GM12878 (cell line): ENCODE data around the gene UNC13A. TPM values are rescaled to one million over a fixed set of nuclear protein-coding genes. Genes with fewer than 3 reads are reported as not detected.

Experiments
- ATAC-seq: fragments of 200-7000 bp; cut with Tn5 transposase; 3 replicates; pipeline ENCODE4 v1.9.1; 2020; ENCODE audit warnings: mild to moderate bottlenecking, moderate library complexity
- BruUV-seq: library from RNA; stranded (reverse); fragments of 400-500 nt; replicated peaks from 2 replicates; lab custom pipeline; 2021; lab: Mats Ljungman, UMichigan
- CTCF ChIA-PET: fragments of 300-600 bp; sonication (Branson Sonifier 250); formaldehyde crosslinking; extraction: SDS; loops from one replicate; lab custom pipeline; 2021; ENCODE audit warnings: inconsistent platforms; lab: Yijun Ruan, JAX
- POLR2A ChIA-PET: fragments of 350-600 bp; formaldehyde crosslinking; extraction: SDS; loops from one replicate; lab custom pipeline; 2021; ENCODE audit warnings: inconsistent platforms; lab: Charles Lee
- RAD21 ChIA-PET: fragments of 300-600 bp; sonication (Branson Sonifier 250); formaldehyde crosslinking; loops from one replicate; lab custom pipeline; 2023; ENCODE audit warnings: antibody characterized with exemption; ENCODE audit not compliant: unreplicated experiment; lab: Charles Lee
- SMC1A ChIA-PET: fragments of 300-600 bp; sonication (Branson Sonifier 250); formaldehyde crosslinking; loops from one replicate; lab custom pipeline; 2023; ENCODE audit not compliant: unreplicated experiment, uncharacterized antibody; lab: Charles Lee
- DNase-seq: peaks from one replicate; pipeline ENCODE4 v3.0.0-alpha.2; 2011; ENCODE audit warnings: low read depth, low spot score
- FAIRE-seq: peaks from 3 replicates; lab custom pipeline; 2011; peaks lifted over from hg19 to GRCh38; lab: Jason Lieb, UNC
- H2AFZ ChIP-seq: 2 replicates; pipeline ENCODE4 v1.6.0; 2011; ENCODE audit warnings: low read depth, low read length, control low read depth; ENCODE audit not compliant: control insufficient read depth
- H3K27ac ChIP-seq: 2 replicates; pipeline ENCODE4 v1.5.1; 2011; ENCODE audit warnings: control low read depth; ENCODE audit not compliant: control insufficient read depth, insufficient read depth
- H3K27me3 ChIP-seq, 2 experiments: replicated peaks in 1 of 2; 2 replicates each; pipeline versions ENCODE4 v1.6.0 to v1.6.1; 2011; ENCODE audit warnings: low read length in 1 of 2; ENCODE audit not compliant: control insufficient read depth in 2 of 2, insufficient read depth in 2 of 2
- H3K36me3 ChIP-seq, 2 experiments: 2 replicates each; pipeline ENCODE4 v1.5.1; 2011; ENCODE audit warnings: low read length in 1 of 2; ENCODE audit not compliant: control insufficient read depth in 2 of 2, insufficient read depth in 2 of 2
- H3K4me1 ChIP-seq: 2 replicates; pipeline ENCODE4 v1.6.1; 2011; ENCODE audit warnings: mild to moderate bottlenecking, low read length, moderate library complexity, mixed read lengths; ENCODE audit not compliant: control insufficient read depth, insufficient read depth
- H3K4me2 ChIP-seq: 2 replicates; pipeline ENCODE4 v1.6.0; 2011; ENCODE audit warnings: control low read depth; ENCODE audit not compliant: control insufficient read depth, insufficient read depth
- H3K4me3 ChIP-seq: fragments of 200-600 bp; sonication (generic); 2 replicates; pipeline ENCODE4 v1.5.1; 2016
- H3K79me2 ChIP-seq: 2 replicates; pipeline ENCODE4 v1.6.0; 2011; ENCODE audit warnings: low read length; ENCODE audit not compliant: control insufficient read depth, insufficient read depth
- H3K9ac ChIP-seq: 2 replicates; pipeline ENCODE4 v1.8.0; 2011; ENCODE audit warnings: low read length, control low read depth, mixed read lengths; ENCODE audit not compliant: control insufficient read depth, insufficient read depth
- H3K9me3 ChIP-seq: replicated peaks from 3 replicates; pipeline ENCODE4 v1.5.1; 2011; ENCODE audit warnings: mild to moderate bottlenecking, low read length; ENCODE audit not compliant: control insufficient read depth, insufficient read depth
- H4K20me1 ChIP-seq: 2 replicates; pipeline ENCODE4 v1.6.0; 2011; ENCODE audit not compliant: control insufficient read depth, insufficient read depth
- PML ChIP-seq: IDR thresholded peaks from 2 replicates; pipeline ENCODE4 v1.6.1; 2012; ENCODE audit warnings: low read length, inconsistent platforms
- SMAD1 ChIP-seq: fragments of 450-650 bp; IDR thresholded peaks from 2 replicates; pipeline ENCODE4 v1.6.1; 2018; ENCODE audit warnings: mild to moderate bottlenecking, low read depth; ENCODE audit not compliant: partially characterized antibody
- WGBS: methylation state at CpG from one replicate; pipeline ENCODE4 v1.1.6; 2016; ENCODE audit warnings: low lambda C conversion rate; ENCODE audit not compliant: insufficient replicate concordance, insufficient coverage; ENCODE audit errors: missing lambda C conversion rate; 5-methylcytosine and 5-hydroxymethylcytosine counted together
- in situ Hi-C: fragments of 300-500 bp; cut with MboI; formaldehyde crosslinking; loops from 9 replicates; pipeline ENCODE4 v1.14.3; 2018; ENCODE audit warnings: mixed read lengths
- intact Hi-C: fragments of 100-400 bp; cut with micrococcal nuclease; formaldehyde crosslinking; loops from one replicate; pipeline ENCODE4 v1.14.2; 2022; ENCODE audit not compliant: unreplicated experiment
- polyA plus RNA-seq, 11 experiments: library from polyadenylated mRNA; depleted of rRNA in 4 of 11; unstranded in 6 of 11; stranded (reverse) in 5 of 11; fragments of >200 nt; fragmentation: Nextera tagmentation in 4 of 11; fragmentation: Illumina TruSeq in 1 of 11; extraction: Ambion mirVana in 4 of 11; extraction: Trizol in 1 of 11; gene quantifications; 1 replicate in 1 of 11; 2 replicates in 10 of 11; pipeline versions ENCODE4 v1.2.1 to v1.2.3, GENCODE V29; 2011 to 2016; ENCODE audit warnings: inconsistent platforms in 2 of 11, missing spikeins in 2 of 11, low read depth in 1 of 11
- total RNA-seq, 4 experiments: library from RNA; depleted of rRNA in 3 of 4; stranded (reverse); fragments of >200 nt in 3 of 4; fragmentation: Illumina TruSeq in 1 of 4; extraction: Trizol in 1 of 4; gene quantifications; 2 replicates each; pipeline versions ENCODE4 v1.2.1 to v1.2.3, GENCODE V29; 2013 to 2021

Gene UNC13A
- total and polyA plus RNA-seq, 10 of the 15 experiments (the other 5 are each of a cell fraction or from before 2014, with no cell fraction given): under 0.01 to 0.23 (median 0.13) TPM; not detected in 1

GRCh38 chr19:17734146-17734545 lies 46.0 kb upstream of the UNC13A start:
- Histone ChIP-seq H3K9me3 (no peaks in the 10 kb centered on the region; the same call in 2 of the 3 replicates), H3K36me3 (peaks cover 6 to 14% of the 10 kb centered on the region in 2 experiments), H3K27ac (no peak overlapping the region), H3K27me3 (no peaks in the 10 kb centered on the region), H3K4me3 (no peak overlapping the region), H3K4me2 (no peak overlapping the region), H2AFZ (no peak overlapping the region), H3K9ac (no peak overlapping the region), H3K4me1 (peaks cover 7% of the 10 kb centered on the region), H3K79me2 (peaks cover 2% of the 10 kb centered on the region), H4K20me1 (no peaks in the 10 kb centered on the region)
- CTCF ChIA-PET: interaction anchor here (1.3 kb wide), 1 partner anchor 33 kb away, joined by 6 read pairs; no protein-coding TSS in a partner anchor
- SMC1A ChIA-PET: interaction anchor here (1.2 kb wide), 1 partner anchor 17 kb away, joined by 3 read pairs; the partner anchor contains the start of gene FCHO1
- FAIRE-seq: no peak
- POLR2A ChIA-PET: no interaction called here
- intact Hi-C loops (no loop called here), in situ Hi-C loops (no loop called here)
- WGBS: 88% methylated on average over 16 of the region's 16 CpGs
- ATAC-seq: no peak
- no peak for TF ChIP-seq SMAD1
- RAD21 ChIA-PET: no interaction called here
- DNase-seq: no peak
- no TSS peak for BruUV-seq

DNA sequence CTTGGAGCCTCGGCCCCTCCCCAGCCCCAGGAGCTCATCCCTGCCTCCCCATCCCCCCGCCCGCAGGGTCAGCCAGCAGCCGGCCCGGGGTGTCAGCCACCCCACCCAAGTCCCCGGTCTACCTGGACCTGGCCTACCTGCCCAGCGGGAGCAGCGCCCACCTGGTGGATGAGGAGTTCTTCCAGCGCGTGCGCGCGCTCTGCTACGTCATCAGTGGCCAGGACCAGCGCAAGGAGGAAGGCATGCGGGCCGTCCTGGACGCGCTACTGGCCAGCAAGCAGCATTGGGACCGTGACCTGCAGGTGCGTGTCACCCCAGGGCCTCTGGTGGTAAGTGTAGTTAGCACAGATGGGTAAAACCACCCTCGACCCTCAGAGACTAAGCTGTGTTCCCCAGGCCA lies 45.0 kb upstream of the UNC13A start:
- SMC1A ChIA-PET: no interaction called here
- in situ Hi-C loops (no loop called here), intact Hi-C loops (no loop called here)
- Histone ChIP-seq H2AFZ (no peak overlapping the region), H3K79me2 (peaks cover 2% of the 10 kb centered on the region), H3K36me3 (peaks cover 8 to 14% of the 10 kb centered on the region in 2 experiments), H3K9me3 (no peaks in the 10 kb centered on the region; the same call in 2 of the 3 replicates), H3K4me2 (no peak overlapping the region), H3K4me1 (no peaks in the 10 kb centered on the region), H3K9ac (no peak overlapping the region), H3K27ac (no peak overlapping the region), H4K20me1 (no peaks in the 10 kb centered on the region), H3K27me3 (no peaks in the 10 kb centered on the region), H3K4me3 (no peak overlapping the region)
- POLR2A ChIA-PET: no interaction called here
- RAD21 ChIA-PET: no interaction called here
- BruUV-seq: no TSS peak
- FAIRE-seq (no peak), ATAC-seq (no peak), DNase-seq (no peak)
- CTCF ChIA-PET: no interaction called here
- WGBS: 95% methylated on average over 20 of the region's 22 CpGs
- no peak for TF ChIP-seq PML
